ENCODE results near the gene EIF4H.

DNA sequence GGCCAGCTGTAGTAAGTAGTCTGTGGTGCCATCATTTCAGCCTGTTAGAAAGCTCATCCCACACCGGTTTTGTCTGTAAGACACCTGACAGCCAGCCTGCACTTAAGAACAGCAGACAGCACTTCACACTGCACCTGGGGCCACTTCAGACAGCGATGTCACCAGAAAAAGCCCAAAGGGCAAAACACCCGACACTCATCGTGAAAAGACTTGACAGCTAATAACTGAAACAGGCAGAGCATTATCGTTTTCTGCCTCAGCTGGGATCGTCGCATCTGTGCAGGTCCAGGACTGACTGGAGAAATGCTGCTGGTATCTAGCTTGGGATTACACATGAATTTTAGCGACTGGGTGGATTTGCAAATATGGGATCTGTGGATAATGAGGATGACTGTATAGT lies 18.9 kb downstream of the EIF4H start:
- TF ChIP-seq, protein P1, sequence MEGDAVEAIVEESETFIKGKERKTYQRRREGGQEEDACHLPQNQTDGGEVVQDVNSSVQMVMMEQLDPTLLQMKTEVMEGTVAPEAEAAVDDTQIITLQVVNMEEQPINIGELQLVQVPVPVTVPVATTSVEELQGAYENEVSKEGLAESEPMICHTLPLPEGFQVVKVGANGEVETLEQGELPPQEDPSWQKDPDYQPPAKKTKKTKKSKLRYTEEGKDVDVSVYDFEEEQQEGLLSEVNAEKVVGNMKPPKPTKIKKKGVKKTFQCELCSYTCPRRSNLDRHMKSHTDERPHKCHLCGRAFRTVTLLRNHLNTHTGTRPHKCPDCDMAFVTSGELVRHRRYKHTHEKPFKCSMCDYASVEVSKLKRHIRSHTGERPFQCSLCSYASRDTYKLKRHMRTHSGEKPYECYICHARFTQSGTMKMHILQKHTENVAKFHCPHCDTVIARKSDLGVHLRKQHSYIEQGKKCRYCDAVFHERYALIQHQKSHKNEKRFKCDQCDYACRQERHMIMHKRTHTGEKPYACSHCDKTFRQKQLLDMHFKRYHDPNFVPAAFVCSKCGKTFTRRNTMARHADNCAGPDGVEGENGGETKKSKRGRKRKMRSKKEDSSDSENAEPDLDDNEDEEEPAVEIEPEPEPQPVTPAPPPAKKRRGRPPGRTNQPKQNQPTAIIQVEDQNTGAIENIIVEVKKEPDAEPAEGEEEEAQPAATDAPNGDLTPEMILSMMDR (IDR thresholded peaks at IDR 0.05), result no peak
- no peak for TF ChIP-seq POLR2A (IDR thresholded peaks at IDR 0.05; ENCODE audit: low read depth)
